CD4-positive, alpha-beta T cell treated with Interleukin-17A for 4 hours (primary cell): Measurements from ENCODE around the gene PTPRO.
A peak's percentile ranks its signal among the peaks of the same experiment; 100 is the strongest.

Source experiments
- DNase-seq: peaks from one replicate; pipeline ENCODE4 v3.0.0-alpha.2; 2020; ENCODE audit warnings: mixed read lengths

PTPRO gene

GRCh38 chr12:15574353-15574752 is 252.0 kb downstream of the PTPRO start:
- no peak for DNase-seq

DNA sequence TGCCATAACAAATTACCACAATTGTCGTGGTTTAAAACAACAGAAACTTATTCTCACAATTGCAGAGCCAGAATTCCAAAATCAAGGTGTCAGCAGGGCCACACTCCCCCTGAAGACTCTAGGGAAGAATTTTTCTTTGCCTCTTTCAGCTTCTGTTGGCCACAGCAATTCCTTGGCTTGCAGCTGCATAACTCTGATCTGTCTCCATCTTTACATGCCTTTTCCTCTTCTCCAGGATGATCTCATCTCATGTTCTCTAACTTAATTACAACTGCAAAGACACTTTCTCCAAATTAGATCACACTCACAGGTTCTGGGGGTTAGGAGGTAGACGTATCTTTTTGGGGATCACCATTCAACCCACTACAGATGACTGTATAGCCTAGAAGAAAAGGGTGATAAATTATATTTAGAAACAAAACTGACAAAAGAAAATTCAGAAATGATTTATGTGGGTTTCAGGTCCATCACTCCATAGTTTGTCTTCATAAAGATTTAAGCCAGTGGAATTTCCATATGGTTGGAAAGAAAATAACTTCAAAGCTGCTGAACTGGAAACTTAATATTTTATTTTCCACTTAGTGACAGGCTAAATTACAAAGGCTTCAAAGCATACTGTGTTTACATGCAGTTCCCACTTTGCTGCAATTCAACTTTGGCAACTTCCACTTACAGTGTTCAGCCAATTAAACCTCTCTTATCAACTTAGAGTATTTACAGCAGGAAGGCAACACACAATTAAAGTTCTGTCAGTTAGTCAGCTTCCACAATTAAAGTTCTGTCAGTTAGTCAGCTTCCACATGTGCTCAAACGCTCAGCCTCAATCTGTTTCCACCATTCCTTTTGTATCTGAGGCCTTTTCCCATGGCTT is 253.6 kb downstream of the PTPRO start:
- DNase-seq, result no peak

GRCh38 chr12:15580431-15580830 is 258.1 kb downstream of the PTPRO start:
- peak; percentile 68 for DNase-seq

- no peak for DNase-seq
Observed at GRCh38 chr12:15581006-15581405, 258.7 kb downstream of the PTPRO start.

GRCh38 chr12:15583804-15584203 is 261.5 kb downstream of the PTPRO start:
- no peak for DNase-seq

DNA sequence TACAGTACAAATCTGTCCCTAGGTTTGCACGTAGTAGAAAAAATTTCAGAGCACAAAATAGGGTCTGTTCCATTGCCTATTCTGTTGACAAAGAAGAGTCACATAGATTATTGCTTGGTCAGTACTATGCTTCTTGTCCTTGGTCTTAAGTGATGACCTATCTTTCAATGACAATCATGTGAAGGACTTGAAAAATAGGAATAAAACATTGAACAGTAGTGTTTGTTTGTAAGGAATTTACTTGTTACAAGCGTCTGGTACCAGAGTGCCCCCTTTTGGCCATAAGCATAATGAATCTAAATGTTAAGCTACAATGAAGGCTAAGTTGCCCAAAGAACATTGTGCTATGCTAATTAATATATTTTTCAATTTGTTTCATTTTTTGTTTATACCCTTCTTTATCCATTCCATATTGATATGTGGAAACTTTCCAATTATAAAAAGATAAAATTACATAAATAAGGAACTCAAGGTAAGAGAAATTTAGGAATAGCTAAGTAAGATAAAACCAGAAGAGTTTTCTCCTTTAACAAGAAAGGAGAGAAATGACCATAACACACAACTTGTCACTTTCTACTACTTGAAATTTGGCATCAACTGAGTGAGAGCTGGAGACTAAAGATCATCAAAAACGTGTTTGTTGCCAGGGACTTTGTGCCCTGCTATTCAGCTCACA is 262.2 kb downstream of the PTPRO start:
- DNase-seq, result peak; percentile 65

- DNase-seq, result no peak
Observed at GRCh38 chr12:15589328-15590032, 267.2 kb downstream of the PTPRO start.

- DNase-seq, result peak; percentile 58
Observed at GRCh38 chr12:15590180-15590826, 268.0 kb downstream of the PTPRO start.

DNA sequence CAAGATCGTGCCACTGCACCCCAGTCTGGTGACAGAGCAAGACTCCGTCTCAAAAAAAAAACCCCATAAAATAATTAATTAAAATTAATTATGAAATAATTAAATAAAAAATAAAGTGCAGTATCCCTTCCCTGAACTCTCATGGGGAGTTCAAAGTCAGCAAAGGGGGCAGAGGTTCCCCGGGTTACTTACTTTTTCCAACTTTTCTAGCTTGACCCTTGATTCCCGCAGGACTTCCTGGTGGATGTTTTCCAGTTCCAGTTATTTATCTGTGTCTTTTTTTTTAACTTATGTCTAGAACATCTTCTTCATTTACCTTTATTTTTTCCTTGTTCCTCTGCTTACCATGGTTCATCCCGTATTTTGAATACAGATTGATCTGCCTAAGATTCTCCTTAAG is 269.5 kb downstream of the PTPRO start:
- no peak for DNase-seq

DNA sequence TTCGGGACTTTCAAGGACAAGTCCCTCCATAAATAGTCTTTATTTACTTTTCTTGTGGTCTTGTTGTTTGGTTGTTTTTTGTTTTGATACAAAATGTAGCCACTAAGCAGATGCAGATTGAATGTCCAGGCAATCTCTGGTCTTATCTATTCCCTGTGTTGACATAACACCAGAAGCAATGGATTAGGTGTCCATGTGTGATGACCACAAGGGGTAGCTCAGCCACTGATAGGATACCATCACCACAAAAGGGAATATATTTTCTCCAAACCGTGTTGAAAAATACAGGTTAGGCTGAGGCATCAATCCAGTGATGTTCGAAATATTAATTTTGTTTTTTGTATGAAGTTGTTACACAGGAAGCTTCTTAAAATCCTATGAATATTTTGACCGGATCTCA is 270.6 kb downstream of the PTPRO start:
- DNase-seq, result no peak

DNA sequence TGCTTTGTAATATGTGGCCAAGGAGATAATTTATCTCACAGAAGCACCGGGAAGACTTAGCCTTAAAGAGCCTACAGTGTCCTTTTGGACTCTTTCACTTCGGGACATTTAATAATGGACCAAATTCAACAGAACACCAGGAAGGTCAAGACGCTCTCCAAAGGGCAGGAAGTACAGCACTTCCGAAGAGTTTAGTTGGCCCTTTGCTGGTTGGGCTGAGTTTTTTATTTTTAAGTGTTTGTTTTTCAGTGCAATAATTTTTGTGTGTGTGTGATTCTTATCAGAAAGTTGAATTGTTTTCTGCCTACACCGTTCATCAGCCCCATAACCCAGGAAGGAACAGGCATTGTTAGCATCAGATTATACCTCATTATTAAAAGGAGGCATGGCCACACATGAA is 273.9 kb downstream of the PTPRO start:
- DNase-seq, result no peak

- no peak for DNase-seq
Observed at GRCh38 chr12:15597125-15597830, 275.0 kb downstream of the PTPRO start.

GRCh38 chr12:15599266-15600037 is 277.1 kb downstream of the PTPRO start:
- no peak for DNase-seq

DNA sequence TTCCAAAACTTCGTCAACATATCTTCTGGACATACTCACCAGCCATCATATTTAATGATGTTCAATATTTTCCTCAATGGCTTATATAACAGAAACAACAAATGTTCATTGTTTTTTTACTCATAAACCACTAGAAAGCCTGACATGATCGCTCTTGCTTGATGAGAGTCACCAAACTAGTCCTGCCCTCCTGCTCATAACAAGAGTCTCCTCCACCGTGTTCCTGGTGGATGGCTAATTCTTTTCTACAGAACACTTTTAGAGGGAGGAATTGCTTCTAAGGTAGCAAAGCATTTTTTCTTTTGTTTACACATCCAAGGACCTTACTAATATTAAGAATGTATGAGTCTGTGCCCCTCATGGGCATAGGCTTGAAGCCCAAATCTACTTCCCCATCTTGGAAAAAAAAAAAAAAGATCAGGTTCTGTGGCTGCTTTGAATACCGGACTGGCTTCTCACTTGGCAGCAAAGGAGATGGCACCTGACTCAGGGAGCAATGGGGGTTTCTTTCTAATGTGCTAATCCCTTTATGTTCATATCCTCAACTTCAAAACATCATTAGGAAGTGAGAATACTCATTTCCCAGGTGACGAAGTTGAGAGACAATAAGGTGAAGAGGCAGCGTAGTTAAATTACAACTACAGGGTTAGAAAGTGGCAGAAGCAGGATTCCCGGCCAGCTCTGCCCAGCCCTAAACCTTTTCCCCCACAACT is 278.1 kb downstream of the PTPRO start:
- no peak for DNase-seq

- DNase-seq, result no peak
Observed at GRCh38 chr12:15601210-15601800, 279.0 kb downstream of the PTPRO start.

GRCh38 chr12:15602051-15602672 is 279.9 kb downstream of the PTPRO start:
- no peak for DNase-seq

DNA sequence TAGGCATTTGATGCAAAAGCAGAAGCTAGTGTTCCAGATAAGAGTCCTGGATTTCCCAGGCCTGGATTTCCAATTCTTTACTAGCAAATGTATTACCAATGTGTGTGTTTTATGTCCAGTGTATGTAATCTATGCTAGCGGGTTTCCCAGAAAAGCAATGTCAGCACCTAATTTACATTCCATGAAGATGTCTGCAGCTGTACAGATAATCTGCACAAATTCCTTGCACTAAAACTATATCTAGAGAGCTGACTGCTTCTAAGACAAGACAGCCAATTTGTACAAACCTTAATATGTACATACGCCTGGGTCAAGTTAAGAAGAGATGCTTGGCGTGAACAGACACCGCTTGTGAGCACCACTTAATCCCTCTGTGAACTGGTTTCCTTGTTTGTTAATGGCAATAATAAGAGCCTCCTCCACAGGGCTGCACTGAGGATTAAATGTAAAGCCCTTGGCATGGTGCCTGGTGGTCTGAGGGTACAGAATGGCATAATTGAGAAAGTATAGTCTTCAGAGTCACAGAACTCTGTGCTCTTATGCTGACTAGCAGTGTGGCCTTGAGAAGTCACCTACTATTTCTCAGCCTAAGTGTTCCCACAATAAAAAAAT is 281.3 kb downstream of the PTPRO start:
- no peak for DNase-seq

DNA sequence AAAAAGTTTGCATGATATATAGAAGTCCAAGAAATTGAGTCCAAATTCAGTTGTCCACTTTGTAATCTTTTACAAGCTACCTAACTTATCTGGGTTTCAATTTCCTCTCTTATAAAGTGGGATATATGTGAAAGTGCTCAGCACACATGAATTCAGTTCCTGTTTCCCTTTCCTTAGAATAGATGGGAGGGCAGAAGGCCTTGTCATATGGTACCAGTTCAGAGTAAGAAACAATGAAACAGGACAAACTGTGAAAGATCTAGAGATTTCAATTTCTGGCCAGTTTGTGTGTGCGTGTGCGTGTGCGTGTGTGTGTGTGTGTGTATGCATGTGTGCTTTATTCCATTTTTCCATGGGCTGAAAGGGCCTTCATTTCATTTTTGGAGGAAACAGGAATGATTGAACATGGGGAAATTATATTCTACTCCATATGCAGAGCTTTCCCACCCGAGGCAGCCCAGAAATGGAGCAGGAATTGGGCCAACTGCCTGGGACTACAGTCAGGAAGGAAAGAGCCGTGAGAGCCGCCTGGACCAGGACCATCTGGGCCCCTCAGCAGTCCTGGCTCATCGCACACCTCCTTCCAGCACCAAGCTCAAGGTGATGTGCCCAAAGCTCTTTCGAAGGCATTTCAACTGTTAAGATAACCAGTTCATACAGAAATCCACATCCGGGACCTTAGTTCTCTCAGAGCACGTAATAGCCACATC is 283.7 kb downstream of the PTPRO start:
- no peak for DNase-seq

DNA sequence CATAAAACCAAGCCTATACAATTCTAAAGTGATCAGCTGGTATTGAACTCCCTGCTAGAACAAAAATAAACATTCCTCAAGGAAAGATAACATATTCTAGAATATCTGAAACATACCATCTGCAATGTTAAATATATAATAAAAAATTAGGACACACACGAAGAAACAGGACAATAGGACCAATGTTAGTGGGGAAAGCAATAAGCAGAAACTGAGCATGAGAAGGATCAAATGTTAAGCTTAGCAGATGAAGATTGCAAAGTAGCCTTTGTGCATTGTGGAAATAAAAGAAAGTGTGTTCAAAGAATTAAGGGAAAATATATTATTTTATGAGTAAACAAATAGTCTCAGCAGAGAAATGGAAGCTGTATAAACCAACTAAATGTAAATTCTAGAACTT is 286.1 kb downstream of the PTPRO start:
- DNase-seq, result no peak
